ENCODE data around the gene NPTXR.

NPTXR gene

DNA sequence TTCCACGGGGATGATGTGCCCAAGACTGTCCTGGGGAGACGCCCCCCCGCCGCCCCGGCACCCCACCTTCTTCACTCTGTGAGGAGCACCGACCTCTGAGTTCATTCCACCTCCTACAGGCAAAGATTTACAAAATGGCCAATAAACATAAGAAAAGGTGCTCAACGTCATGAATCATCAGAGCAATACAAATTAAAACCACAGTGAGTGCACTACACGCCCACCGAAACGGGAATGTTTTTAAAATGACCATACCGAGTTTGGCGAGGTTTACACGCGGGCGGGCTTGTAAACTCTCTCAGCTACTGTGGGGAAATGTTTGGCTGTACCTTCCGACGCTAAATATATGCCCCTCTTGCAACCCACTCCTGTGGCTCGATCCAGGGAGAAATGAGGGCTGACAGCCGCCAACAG lies 7.9 kb downstream of the NPTXR start:
- Histone ChIP-seq H3K4me3 (ENCODE audit: low read length) (0 out of 2 replicates have a peak overlapping the region, but pooled peaks have one; percentile 14), H3K9ac (ENCODE audit: low read depth, low read length) (no peak overlapping the region), H3K36me3 (ENCODE audit: insufficient read depth, low read depth, low read length) (no peaks in the 10 kb centered on the region), H3K27ac (ENCODE audit: low read length) (no peak overlapping the region), H3K4me1 (ENCODE audit: insufficient read depth, low read length) (peaks cover 7% of the 10 kb centered on the region; the same call in 1 of the 2 replicates), H3K27me3 (ENCODE audit: insufficient read depth, low read length) (peaks cover 24% of the 10 kb centered on the region), H3K9me3 (ENCODE audit: insufficient read depth, low read depth, low read length) (no peaks in the 10 kb centered on the region)

DNA sequence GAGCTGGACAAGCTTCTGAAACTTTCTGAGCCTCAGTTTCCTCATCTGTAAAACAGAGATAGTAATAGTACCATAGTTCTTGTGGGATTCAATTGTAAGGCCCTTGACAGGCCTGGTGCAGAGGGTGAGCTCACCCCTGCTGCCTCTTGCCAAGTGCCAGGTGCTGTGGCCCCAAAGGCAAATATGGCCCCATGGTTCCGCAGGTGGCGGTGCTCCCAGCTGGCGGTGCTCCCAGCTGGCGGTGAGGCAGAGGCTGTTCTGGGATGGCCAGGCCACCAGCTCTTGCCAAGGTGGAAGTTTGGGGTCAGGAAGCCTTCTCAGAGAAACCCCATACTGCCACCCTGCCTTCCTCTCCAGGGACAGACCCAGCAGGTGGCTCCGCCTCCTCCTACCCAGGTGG lies 8.8 kb downstream of the NPTXR start:
- no peak overlapping the region for H3K27ac ChIP-seq (ENCODE audit: low read length)
- no peaks in the 10 kb centered on the region for H3K9me3 ChIP-seq (ENCODE audit: insufficient read depth, low read depth, low read length)
- H3K4me3 ChIP-seq (ENCODE audit: low read length) = no peak overlapping the region
- no peaks in the 10 kb centered on the region for H3K36me3 ChIP-seq (ENCODE audit: insufficient read depth, low read depth, low read length)
- peaks cover 15% of the 10 kb centered on the region; the same call in 1 of the 2 replicates for H3K27me3 ChIP-seq (ENCODE audit: insufficient read depth, low read length)
- no peak overlapping the region for H3K9ac ChIP-seq (ENCODE audit: low read depth, low read length)
- peaks cover 7% of the 10 kb centered on the region; the same call in 1 of the 2 replicates for H3K4me1 ChIP-seq (ENCODE audit: insufficient read depth, low read length)

DNA sequence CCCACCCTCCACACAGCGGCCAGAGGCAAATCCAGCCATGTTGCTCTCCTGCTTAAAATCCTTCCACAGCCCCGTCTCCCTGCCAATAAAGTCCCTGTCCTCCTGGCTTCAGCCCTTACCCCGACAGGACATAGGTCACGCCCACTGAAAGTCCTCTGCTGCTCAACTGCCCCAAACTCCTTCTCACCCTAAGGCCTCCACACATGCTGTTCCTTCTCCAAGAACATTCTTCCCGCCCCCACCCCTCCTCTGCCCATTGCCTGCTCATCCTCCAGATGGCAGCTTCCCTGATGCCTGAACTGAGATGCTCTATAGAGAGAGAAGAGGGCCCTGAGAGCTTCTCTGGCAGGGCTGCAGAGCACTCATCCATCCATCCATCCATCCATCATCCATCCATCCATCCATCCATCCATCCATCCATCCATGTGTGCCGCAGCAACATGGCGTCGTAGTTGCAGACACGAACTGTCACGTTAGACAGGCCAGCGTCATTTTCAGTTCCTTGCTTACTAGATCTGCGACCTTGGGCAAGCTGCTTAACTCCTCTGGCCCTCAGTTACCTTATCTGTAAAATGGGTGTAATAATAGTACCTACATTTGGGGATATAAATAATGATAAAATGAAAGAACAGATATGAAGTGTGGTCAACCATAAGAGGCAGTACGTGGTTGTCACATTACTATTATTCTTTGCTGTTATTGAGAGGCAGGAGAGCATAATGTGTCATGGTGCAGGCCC lies 9.4 kb downstream of the NPTXR start:
- Histone ChIP-seq H3K36me3 (ENCODE audit: insufficient read depth, low read depth, low read length) (no peaks in the 10 kb centered on the region), H3K9me3 (ENCODE audit: insufficient read depth, low read depth, low read length) (no peaks in the 10 kb centered on the region), H3K4me3 (ENCODE audit: low read length) (no peak overlapping the region), H3K27me3 (ENCODE audit: insufficient read depth, low read length) (peaks cover 10% of the 10 kb centered on the region; the same call in 1 of the 2 replicates), H3K27ac (ENCODE audit: low read length) (no peak overlapping the region), H3K9ac (ENCODE audit: low read depth, low read length) (no peak overlapping the region), H3K4me1 (ENCODE audit: insufficient read depth, low read length) (peaks cover 7% of the 10 kb centered on the region; the same call in 1 of the 2 replicates)

DNA sequence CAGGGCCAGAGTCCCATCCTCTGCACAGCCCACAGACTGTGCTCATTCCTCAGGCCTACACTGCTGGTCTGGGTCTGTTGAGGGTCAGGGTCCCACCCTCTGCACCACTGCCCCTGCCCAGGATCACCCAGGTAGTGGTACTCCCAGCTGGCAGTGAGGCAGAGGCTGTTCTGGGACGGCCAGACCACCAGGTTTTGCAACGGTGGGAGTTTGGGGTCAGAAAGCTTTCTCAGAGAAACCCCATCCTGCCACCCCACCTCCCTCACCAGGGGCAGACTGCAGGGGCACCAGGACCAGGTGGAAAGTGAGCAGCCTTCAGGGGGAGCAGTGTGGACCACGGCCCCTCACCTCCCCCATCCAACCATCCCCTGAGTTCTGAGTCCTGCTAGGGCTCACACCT lies 10.8 kb downstream of the NPTXR start:
- peaks cover 7% of the 10 kb centered on the region; the same call in 1 of the 2 replicates for H3K4me1 ChIP-seq (ENCODE audit: insufficient read depth, low read length)
- no peaks in the 10 kb centered on the region for H3K9me3 ChIP-seq (ENCODE audit: insufficient read depth, low read depth, low read length)

DNA sequence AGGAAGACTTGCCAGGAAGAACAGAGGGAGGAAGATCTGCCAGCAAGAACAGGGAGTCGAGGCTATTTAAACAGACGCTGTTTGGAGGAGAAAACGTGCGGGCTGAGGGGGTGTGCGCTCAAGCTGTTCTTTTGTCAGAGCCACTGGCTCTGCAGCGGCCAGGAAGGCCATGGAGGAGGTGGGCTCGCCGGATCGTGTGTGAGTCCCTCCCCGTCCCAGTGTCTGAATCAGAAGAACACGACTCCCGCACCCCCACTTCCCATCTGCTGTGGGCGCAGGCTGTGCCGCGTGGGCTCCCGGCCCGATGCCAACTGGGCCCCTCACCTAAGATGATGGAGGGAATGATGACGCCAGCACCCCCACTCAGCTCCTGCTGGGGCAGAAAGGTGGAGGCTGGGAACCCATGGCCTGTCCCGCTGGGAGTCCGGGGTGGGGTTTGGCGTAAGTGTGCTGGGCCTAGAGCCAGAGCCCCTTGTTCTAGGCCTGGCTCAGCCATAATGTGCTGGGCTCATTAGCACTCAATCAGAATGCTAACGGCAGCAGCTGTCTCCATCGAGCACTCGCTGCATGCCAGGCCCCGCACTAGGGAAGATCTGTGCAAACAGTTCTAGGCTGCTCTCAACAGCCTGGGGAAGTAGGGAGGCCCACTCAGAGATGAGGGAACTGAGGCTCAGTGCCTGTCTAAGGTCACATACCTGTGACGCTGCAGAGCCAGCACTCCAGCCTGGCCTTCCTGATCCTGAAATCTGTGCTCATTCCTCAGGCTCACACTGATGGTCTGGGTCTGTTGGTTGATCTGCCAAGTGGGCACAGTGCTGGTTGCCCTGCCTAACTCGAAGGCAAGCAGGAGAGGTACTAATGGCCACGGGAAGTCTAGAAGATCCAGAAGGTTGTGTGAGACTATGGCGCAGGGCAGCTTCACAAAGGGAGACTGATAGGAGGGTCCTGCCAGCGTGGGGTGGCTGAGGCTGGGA lies 11.5 kb downstream of the NPTXR start:
- no peak overlapping the region for H3K4me3 ChIP-seq (ENCODE audit: low read length)
- no peak overlapping the region for H3K27ac ChIP-seq (ENCODE audit: low read length)
- peaks cover 7% of the 10 kb centered on the region; the same call in 1 of the 2 replicates for H3K4me1 ChIP-seq (ENCODE audit: insufficient read depth, low read length)
- peaks cover 10% of the 10 kb centered on the region; the same call in 1 of the 2 replicates for H3K27me3 ChIP-seq (ENCODE audit: insufficient read depth, low read length)
- H3K9ac ChIP-seq (ENCODE audit: low read depth, low read length) = no peak overlapping the region
- no peaks in the 10 kb centered on the region for H3K9me3 ChIP-seq (ENCODE audit: insufficient read depth, low read depth, low read length)
- H3K36me3 ChIP-seq (ENCODE audit: insufficient read depth, low read depth, low read length) = no peaks in the 10 kb centered on the region

More for the DNA sequence above, 10.8 kb downstream of the NPTXR start:
- Histone ChIP-seq H3K36me3 (ENCODE audit: insufficient read depth, low read depth, low read length) (no peaks in the 10 kb centered on the region), H3K27ac (ENCODE audit: low read length) (no peak overlapping the region), H3K9ac (ENCODE audit: low read depth, low read length) (no peak overlapping the region), H3K4me3 (ENCODE audit: low read length) (no peak overlapping the region), H3K27me3 (ENCODE audit: insufficient read depth, low read length) (peaks cover 10% of the 10 kb centered on the region; the same call in 1 of the 2 replicates)

DNA sequence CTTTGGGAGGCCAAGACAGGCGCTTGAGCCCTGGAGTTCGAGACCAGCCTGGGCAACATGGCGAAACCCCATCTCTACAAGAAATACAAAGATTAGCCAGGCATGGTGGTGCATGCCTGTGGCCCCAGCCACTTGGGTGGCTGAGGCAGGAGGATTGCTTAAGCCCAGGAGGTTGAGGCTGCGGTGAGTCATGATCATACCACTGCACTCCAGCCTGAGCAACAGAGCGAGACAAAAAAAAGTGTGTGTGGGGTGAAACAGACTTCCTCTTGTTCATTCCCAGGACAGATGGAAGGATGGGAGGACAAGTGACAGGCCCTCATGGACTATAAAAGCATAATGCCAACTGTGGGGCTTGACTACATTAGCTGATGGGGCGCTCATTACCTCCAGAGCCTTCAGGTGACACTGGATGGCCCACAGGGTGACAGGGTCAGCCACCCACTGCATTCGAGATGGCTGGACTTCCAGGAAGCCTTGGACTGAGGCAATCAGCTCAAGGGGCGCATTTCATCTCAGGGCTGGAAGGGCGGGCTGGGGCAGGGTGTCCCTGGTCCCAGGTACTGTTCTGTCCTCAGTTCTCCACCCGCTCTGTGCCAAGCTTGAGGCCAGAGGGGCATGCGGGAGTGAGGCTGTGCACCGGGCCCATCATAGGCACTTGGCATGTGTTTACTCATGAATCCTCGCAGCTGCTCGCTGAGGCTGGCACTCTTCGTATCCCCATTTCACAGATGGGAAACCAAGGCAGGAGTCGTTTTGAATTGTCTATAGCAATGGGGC lies 12.5 kb downstream of the NPTXR start:
- H3K4me1 ChIP-seq (ENCODE audit: insufficient read depth, low read length) = peaks cover 6% of the 10 kb centered on the region; the same call in 1 of the 2 replicates
- no peak overlapping the region for H3K4me3 ChIP-seq (ENCODE audit: low read length)
- peaks cover 8% of the 10 kb centered on the region; the same call in 1 of the 2 replicates for H3K27me3 ChIP-seq (ENCODE audit: insufficient read depth, low read length)
- H3K36me3 ChIP-seq (ENCODE audit: insufficient read depth, low read depth, low read length) = no peaks in the 10 kb centered on the region
- no peak overlapping the region for H3K9ac ChIP-seq (ENCODE audit: low read depth, low read length)
- H3K27ac ChIP-seq (ENCODE audit: low read length) = no peak overlapping the region
- no peaks in the 10 kb centered on the region for H3K9me3 ChIP-seq (ENCODE audit: insufficient read depth, low read depth, low read length)

DNA sequence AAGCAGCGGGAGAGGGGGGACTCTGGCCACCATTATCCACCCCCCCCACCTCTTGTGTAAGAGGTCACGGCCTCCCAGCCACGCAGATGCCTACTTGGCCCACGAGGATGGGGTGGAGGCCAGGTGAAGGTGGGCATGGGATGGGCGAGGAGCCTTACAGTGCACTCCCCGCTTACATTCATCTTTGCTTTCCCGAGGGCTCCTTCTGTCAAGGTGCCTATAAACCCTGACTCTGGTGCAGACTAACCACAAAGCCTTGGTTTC lies 13.1 kb downstream of the NPTXR start:
- H3K4me3 ChIP-seq (ENCODE audit: low read length) = no peak overlapping the region
- H3K27ac ChIP-seq (ENCODE audit: low read length) = no peak overlapping the region
- no peaks in the 10 kb centered on the region for H3K9me3 ChIP-seq (ENCODE audit: insufficient read depth, low read depth, low read length)
- peaks cover under 1% of the 10 kb centered on the region; the same call in 1 of the 2 replicates for H3K4me1 ChIP-seq (ENCODE audit: insufficient read depth, low read length)
- no peaks in the 10 kb centered on the region for H3K36me3 ChIP-seq (ENCODE audit: insufficient read depth, low read depth, low read length)
- 0 out of 2 replicates have a peak, but pooled peaks cover 2% of the 10 kb centered on the region for H3K27me3 ChIP-seq (ENCODE audit: insufficient read depth, low read length)
- H3K9ac ChIP-seq (ENCODE audit: low read depth, low read length) = no peak overlapping the region

DNA sequence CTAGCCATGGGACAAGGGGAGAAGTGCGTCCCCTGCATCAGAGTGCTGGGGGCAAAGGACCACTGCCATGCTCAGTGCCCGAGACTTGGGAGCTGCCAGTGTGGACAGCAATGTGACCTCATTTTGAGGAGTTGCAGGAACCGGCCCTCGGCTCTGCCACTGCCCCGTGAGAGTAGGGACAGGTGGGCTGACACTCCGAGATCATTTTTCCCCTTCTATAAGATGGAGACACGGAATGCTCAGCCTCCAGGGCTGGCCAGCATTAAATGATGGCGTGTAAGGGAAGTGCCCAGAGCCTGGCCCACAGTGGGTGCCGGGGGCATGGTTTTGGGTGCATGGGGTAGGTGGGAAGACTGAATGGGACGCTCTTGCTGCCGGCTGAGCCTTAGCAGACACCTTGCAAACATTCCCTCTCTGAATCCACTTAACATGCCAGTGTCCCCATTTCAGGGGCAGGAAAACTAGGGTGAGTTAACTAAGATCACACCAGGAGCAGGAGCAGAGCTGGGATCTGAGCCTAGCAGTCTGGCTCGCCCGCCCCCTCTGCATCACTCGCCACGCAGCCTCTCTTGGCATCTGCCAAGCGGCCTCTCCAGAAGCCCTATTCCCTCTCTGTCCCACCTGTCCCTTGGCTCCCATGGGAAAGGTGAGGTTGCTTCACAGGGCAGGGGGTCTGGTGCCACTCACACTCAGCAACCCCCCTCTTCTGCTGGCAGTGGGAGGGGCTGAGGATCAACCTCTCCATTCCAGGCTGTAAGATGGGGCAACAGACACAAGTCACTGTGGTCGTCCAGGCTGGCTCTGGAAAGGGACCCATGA lies 13.6 kb downstream of the NPTXR start:
- Histone ChIP-seq H3K27me3 (ENCODE audit: insufficient read depth, low read length) (no peaks in the 10 kb centered on the region), H3K9ac (ENCODE audit: low read depth, low read length) (no peak overlapping the region), H3K4me1 (ENCODE audit: insufficient read depth, low read length) (no peaks in the 10 kb centered on the region), H3K27ac (ENCODE audit: low read length) (no peak overlapping the region), H3K36me3 (ENCODE audit: insufficient read depth, low read depth, low read length) (no peaks in the 10 kb centered on the region), H3K9me3 (ENCODE audit: insufficient read depth, low read depth, low read length) (no peaks in the 10 kb centered on the region), H3K4me3 (ENCODE audit: low read length) (no peak overlapping the region)

DNA sequence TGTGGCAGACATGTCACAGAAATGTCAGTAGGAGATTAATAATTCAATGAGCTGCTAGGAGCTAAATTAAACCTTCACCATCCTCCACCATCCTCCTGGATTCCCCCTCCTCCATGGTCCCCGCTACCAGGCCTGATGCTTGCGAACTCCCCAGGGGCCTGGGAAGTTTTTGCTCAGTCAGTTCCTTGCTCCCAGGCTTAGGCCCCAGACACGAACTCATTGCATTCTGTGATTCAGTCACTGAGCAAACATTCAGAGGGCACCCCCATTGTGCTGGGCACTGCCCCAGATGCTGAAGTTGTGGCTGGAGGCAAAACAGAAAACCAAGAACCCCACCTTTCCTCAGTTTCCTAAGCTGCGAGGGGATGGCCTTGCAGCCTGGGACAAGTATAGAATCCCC lies 14.3 kb downstream of the NPTXR start:
- H3K4me3 ChIP-seq (ENCODE audit: low read length) = no peak overlapping the region
- H3K4me1 ChIP-seq (ENCODE audit: insufficient read depth, low read length) = no peaks in the 10 kb centered on the region
- no peaks in the 10 kb centered on the region for H3K9me3 ChIP-seq (ENCODE audit: insufficient read depth, low read depth, low read length)
- H3K27ac ChIP-seq (ENCODE audit: low read length) = no peak overlapping the region
- no peaks in the 10 kb centered on the region for H3K27me3 ChIP-seq (ENCODE audit: insufficient read depth, low read length)
- H3K36me3 ChIP-seq (ENCODE audit: insufficient read depth, low read depth, low read length) = no peaks in the 10 kb centered on the region
- H3K9ac ChIP-seq (ENCODE audit: low read depth, low read length) = no peak overlapping the region

DNA sequence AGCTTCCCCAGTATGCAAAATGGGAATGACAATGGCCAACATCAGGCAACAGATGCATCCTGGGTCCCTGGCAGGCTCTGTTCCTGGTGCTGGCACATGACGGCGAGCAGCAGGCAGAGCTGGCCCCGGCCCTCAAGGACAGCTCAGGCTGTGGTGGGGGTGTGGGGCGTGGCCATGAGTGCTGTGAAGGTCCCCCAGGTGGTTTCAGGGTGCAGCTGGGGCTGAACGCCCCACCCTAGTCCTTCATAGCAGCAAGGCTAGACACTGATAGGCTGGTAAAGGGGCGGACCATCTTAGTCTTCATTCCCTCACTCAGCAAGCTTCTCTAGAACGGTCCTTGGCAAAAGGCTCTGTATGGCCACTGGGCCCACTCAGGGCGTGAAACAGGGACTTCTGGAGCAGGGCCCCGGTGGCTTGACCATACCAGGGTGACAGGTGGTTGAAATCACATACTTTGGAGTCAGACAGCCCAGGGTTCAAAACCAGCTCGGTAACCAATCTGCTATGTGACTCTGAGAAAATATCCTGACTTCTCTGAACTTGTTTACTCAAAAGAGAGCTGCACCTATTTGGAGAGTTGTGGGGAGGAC lies 15.1 kb downstream of the NPTXR start:
- H3K27ac ChIP-seq (ENCODE audit: low read length) = no peak overlapping the region
- H3K9ac ChIP-seq (ENCODE audit: low read depth, low read length) = no peak overlapping the region

More for the DNA sequence above, 15.1 kb downstream of the NPTXR start:
- no peaks in the 10 kb centered on the region for H3K4me1 ChIP-seq (ENCODE audit: insufficient read depth, low read length)
- no peaks in the 10 kb centered on the region for H3K36me3 ChIP-seq (ENCODE audit: insufficient read depth, low read depth, low read length)
- H3K27me3 ChIP-seq (ENCODE audit: insufficient read depth, low read length) = no peaks in the 10 kb centered on the region
- no peak overlapping the region for H3K4me3 ChIP-seq (ENCODE audit: low read length)
- H3K9me3 ChIP-seq (ENCODE audit: insufficient read depth, low read depth, low read length) = no peaks in the 10 kb centered on the region

All from iPS-20b (cell line).